DOHH2 (cell line): ENCODE data around the gene BACE2.

Experiments
- H3F3A ChIP-seq: fragments of 200-600 bp; sonication (generic), shearing (Covaris generic); 2 replicates; pipeline ENCODE4 v1.6.0; 2016; ENCODE audit warnings: antibody characterized with exemption, mild to moderate bottlenecking; ENCODE audit not compliant: control insufficient read depth, insufficient read depth
- H3K27ac ChIP-seq: fragments of 200-600 bp; sonication (generic); 2 replicates; pipeline ENCODE4 v1.5.1; 2014; ENCODE audit warnings: low read depth, mild to moderate bottlenecking, low read length, moderate library complexity
- H3K27me3 ChIP-seq: fragments of 200-600 bp; sonication (generic); 2 replicates; pipeline ENCODE4 v1.6.1; 2014; ENCODE audit warnings: mild to moderate bottlenecking, low read length, mixed read lengths; ENCODE audit not compliant: control insufficient read depth
- H3K36me3 ChIP-seq: fragments of 200-600 bp; sonication (generic); 2 replicates; pipeline ENCODE4 v1.6.1; 2014; ENCODE audit warnings: mild to moderate bottlenecking, low read length, moderate library complexity, mixed read lengths; ENCODE audit not compliant: control insufficient read depth
- H3K4me1 ChIP-seq: fragments of 200-600 bp; sonication (generic); 2 replicates; pipeline ENCODE4 v1.6.1; 2014; ENCODE audit warnings: mild to moderate bottlenecking, low read length, mixed read lengths; ENCODE audit not compliant: control insufficient read depth
- H3K4me2 ChIP-seq: fragments of 200-600 bp; sonication (generic); 2 replicates; pipeline ENCODE4 v1.6.0; 2014; ENCODE audit warnings: mild to moderate bottlenecking, low read length, moderate library complexity
- H3K4me3 ChIP-seq: fragments of 200-600 bp; sonication (generic); 2 replicates; pipeline ENCODE4 v1.5.1; 2014; ENCODE audit warnings: mild to moderate bottlenecking, low read length, mixed read lengths
- H3K79me2 ChIP-seq: fragments of 200-600 bp; sonication (generic); 2 replicates; pipeline ENCODE4 v1.6.1; 2014; ENCODE audit warnings: mild to moderate bottlenecking, low read length, mixed read lengths; ENCODE audit not compliant: control insufficient read depth
- H3K9me2 ChIP-seq: fragments of 200-600 bp; sonication (generic); replicated peaks from 2 replicates; pipeline ENCODE4 v1.6.1; 2014; ENCODE audit warnings: mild to moderate bottlenecking, low read length, mixed read lengths; ENCODE audit not compliant: control insufficient read depth
- H3K9me3 ChIP-seq: fragments of 200-600 bp; sonication (generic); 2 replicates; pipeline ENCODE4 v1.6.1; 2014; ENCODE audit warnings: antibody characterized with exemption, low read length, mixed read lengths; ENCODE audit not compliant: control insufficient read depth, insufficient read depth
- H4K20me1 ChIP-seq: fragments of 200-600 bp; sonication (generic); 2 replicates; pipeline ENCODE4 v1.6.0; 2014; ENCODE audit warnings: low read depth, mild to moderate bottlenecking, antibody characterized with exemption, low read length, moderate library complexity; ENCODE audit not compliant: control insufficient read depth, insufficient read depth
- EZH2phosphoT487 ChIP-seq: fragments of 200-600 bp; sonication (generic); IDR thresholded peaks from 2 replicates; pipeline ENCODE4 v1.6.1; 2017; ENCODE audit warnings: borderline replicate concordance, mild to moderate bottlenecking, antibody characterized with exemption, low read length, moderate library complexity, mixed read lengths
- TF ChIP-seq, protein P1 (sequence below): fragments of 200-600 bp; sonication (generic); IDR thresholded peaks from one replicate; pipeline ENCODE4 v1.5.1; 2014; ENCODE audit warnings: antibody characterized with exemption, mild to moderate bottlenecking, low read depth, low read length; ENCODE audit not compliant: poor library complexity, severe bottlenecking

The BACE2 gene

GRCh38 chr21:41170859-41171609, 3.1 kb downstream of the BACE2 start:
- Histone ChIP-seq H3K27me3 (peaks cover 5% of the 10 kb centered on the region; the same call in 1 of the 2 replicates), H3K9me2 (no peaks in the 10 kb centered on the region), H4K20me1 (no peaks in the 10 kb centered on the region), H3K9me3 (no peaks in the 10 kb centered on the region), H3K4me3 (no peak overlapping the region), H3K79me2 (no peaks in the 10 kb centered on the region), H3K4me2 (no peak overlapping the region), H3K27ac (no peak overlapping the region), H3K36me3 (no peaks in the 10 kb centered on the region), H3K4me1 (no peaks in the 10 kb centered on the region), H3F3A (no peaks in the 10 kb centered on the region)
- no peak for TF ChIP-seq EZH2phosphoT487
- TF ChIP-seq, protein P1, sequence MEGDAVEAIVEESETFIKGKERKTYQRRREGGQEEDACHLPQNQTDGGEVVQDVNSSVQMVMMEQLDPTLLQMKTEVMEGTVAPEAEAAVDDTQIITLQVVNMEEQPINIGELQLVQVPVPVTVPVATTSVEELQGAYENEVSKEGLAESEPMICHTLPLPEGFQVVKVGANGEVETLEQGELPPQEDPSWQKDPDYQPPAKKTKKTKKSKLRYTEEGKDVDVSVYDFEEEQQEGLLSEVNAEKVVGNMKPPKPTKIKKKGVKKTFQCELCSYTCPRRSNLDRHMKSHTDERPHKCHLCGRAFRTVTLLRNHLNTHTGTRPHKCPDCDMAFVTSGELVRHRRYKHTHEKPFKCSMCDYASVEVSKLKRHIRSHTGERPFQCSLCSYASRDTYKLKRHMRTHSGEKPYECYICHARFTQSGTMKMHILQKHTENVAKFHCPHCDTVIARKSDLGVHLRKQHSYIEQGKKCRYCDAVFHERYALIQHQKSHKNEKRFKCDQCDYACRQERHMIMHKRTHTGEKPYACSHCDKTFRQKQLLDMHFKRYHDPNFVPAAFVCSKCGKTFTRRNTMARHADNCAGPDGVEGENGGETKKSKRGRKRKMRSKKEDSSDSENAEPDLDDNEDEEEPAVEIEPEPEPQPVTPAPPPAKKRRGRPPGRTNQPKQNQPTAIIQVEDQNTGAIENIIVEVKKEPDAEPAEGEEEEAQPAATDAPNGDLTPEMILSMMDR = no peak

- Histone ChIP-seq H3K4me3 (no peak overlapping the region), H3K36me3 (no peaks in the 10 kb centered on the region), H4K20me1 (no peaks in the 10 kb centered on the region)
These were observed 7.1 kb downstream of the BACE2 start for GRCh38 chr21:41175080-41175479.

GRCh38 chr21:41176846-41177245, 8.9 kb downstream of the BACE2 start:
- Histone ChIP-seq H3K79me2 (no peaks in the 10 kb centered on the region), H3K9me3 (no peaks in the 10 kb centered on the region), H3F3A (no peaks in the 10 kb centered on the region), H4K20me1 (no peaks in the 10 kb centered on the region), H3K4me2 (no peak overlapping the region), H3K4me1 (no peaks in the 10 kb centered on the region), H3K27ac (no peak overlapping the region), H3K4me3 (no peak overlapping the region), H3K9me2 (no peaks in the 10 kb centered on the region), H3K36me3 (no peaks in the 10 kb centered on the region), H3K27me3 (no peaks in the 10 kb centered on the region)
- TF ChIP-seq, protein P1 = no peak
- TF ChIP-seq EZH2phosphoT487 = no peak

More at GRCh38 chr21:41175080-41175479, 7.1 kb downstream of the BACE2 start:
- Histone ChIP-seq H3K4me2 (no peak overlapping the region), H3F3A (no peaks in the 10 kb centered on the region), H3K79me2 (no peaks in the 10 kb centered on the region), H3K9me2 (no peaks in the 10 kb centered on the region), H3K4me1 (no peaks in the 10 kb centered on the region), H3K9me3 (no peaks in the 10 kb centered on the region), H3K27me3 (peaks cover 2% of the 10 kb centered on the region; the same call in 1 of the 2 replicates), H3K27ac (no peak overlapping the region)
- TF ChIP-seq EZH2phosphoT487 = no peak
- TF ChIP-seq, protein P1 = no peak
